ENCODE measurements around the gene SECISBP2L.

The SECISBP2L gene

DNA sequence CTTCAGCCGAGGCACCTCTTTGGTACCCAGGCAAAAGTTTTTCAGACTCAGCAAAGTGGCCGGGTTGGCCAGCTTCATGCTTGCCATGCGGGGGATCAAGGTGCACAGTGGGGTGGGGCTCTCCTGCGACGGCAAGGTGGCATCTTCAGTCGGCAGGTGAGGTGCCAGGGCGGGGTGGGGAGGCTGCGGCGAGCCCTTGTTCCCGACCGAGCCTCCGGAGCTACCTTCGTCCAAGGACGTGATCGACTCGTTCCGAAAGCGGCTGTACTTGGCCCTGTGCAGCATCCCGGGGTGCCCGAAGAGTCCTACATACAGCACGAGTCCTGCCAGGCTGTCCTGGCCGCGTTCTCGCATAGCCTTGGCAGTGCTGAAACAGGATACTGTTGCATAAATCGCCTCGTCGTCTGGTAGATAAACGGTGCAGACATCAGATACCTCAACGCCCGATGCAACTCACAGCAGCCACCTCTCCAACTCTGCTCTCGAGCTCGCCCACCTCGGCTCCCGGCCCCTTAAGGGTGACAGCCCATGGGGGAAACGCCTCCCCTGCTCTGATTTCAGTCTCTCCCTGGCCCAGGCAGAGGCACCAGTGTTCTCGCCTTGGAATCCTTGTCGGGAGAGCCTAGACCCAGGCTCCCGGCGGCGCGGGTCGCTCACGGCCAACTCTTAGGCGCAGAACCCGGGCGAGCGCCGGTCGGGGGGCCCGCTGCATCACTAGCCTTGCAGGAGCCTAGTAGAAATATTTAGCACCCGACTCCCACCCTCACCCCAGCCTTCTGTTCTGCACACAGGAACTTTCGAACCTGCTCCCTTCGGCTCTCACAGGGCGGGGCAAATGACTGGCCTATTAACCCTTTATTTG lies 83.4 kb downstream of the SECISBP2L start:
- DNase-seq, result no peak

DNA sequence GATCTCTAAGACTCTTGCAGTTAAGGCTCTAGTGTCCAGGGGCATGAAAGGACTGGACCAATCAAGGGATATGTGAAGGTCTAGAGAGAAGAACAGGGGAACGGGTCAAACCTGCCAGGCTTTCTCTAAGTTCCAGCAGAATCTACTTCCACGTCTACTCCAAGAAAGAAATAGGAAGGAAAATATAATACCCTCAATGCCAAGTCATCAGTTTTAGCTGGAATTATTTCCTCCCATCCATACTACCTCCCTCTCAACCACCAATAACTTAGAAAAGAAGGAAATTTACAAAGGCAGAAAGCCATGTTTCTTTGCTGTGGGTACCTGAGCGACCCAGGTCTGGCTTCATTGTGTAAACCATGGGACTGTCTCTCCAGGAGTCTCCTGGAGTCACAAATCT lies 90.3 kb downstream of the SECISBP2L start:
- DNase-seq, result no peak

DNA sequence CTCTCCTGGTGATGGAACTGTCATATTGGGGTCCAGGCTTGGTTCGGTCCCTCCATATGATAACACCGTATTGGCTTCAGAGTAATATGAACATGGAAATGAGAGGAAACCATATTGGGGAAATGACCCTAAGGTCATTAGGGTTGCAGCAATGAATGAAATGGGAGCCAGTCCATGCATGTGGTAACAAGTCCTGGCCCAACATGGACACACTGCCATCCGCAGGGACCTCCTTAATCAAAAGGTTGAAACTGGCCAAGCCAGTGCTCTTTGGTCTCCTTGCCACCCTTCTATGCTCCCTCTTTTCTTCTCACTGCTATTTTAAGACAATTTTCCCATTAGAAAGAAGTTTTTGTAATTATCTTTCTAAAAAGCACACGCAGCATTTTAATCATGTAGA lies 90.9 kb downstream of the SECISBP2L start:
- no peak for DNase-seq

DNA sequence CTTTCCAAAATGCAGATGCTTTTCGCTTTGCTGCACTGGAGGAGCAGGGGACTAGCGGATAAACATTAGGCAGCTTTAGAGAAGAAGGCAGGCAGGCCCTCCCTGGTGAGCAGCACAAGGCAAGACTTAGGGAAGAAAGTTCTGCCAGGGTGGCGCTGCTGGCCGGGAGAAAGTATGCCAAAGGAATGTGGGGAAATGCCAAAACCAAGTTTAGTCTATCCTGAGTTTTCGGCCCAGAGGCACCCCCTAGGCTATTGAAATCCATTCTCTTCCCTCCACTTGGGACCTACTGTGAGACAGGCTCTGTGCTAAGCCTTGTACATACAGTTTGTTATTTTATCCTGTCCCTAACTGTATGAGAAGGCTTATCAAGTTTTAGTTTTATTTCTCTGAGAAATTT lies 91.7 kb downstream of the SECISBP2L start:
- no peak for DNase-seq

DNA sequence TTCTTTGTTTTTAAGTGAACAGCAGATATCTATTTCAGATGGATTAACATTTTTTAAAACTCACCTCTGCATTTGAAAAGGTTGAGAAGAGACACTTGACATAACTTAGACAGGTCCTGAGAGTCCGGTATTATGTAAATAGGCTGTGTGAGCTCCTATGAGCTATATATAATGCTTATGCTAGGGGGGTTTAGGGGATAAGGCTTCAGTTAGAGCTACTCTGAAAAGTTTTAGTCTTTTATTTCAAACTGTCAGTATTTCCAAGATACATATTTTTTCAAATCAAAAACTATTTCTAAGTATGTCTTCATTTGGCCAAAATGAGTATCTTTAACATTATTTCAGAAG lies 99.4 kb downstream of the SECISBP2L start:
- DNase-seq, result no peak

DNA sequence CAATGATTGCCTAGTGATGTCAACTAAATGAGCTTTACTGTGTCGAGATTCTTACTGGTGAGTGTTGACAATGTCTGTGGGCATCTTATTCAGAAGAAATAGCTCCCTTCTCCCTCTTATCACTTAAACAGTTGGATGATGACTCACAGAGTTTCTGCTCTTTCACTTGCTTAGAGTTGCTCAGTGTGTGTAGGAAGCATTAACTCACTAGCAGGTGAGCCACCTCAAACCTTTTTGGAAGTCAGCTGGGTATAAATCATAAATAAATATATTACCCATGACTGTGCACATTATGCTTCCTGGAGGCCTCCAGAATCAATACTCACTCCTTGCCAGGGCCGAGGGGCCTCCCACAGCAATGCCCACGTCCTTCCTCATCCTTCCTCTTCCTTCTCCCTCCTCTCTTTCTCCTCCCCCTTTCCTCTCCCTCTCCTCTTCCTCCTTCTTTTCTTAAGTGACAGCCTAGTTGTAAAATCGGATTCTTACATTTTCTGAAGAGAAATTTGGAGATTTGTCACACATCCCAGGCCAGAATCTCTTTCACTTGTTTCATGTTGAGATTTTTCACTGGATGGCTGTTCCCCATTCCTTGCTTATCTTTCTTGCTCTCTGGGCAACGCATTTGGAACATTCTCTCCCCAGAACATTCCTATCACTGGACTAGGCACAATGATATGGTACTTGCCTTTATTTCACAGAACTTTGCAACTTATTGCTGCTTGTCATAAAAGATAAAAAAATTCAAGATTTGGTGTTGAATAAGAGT lies 100.0 kb downstream of the SECISBP2L start:
- DNase-seq, result no peak

DNA sequence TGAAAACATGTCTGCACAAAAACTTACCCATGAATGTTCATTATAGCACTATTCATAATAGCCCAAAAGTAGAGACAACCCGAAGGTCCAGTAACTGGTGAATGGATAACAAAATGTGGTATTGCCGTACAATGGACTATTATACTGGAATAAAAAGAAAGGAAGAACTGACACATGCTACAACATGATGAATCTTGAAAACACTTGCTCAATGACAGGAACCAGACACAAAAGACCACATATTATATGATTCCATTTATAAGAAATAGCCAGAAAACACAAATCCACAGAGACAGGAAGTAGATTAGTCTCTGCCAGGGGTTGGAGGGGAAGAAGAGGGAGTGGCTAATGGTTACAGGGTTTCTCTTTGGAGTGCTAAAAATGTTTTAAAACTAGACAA lies 100.9 kb downstream of the SECISBP2L start:
- DNase-seq, result no peak

DNA sequence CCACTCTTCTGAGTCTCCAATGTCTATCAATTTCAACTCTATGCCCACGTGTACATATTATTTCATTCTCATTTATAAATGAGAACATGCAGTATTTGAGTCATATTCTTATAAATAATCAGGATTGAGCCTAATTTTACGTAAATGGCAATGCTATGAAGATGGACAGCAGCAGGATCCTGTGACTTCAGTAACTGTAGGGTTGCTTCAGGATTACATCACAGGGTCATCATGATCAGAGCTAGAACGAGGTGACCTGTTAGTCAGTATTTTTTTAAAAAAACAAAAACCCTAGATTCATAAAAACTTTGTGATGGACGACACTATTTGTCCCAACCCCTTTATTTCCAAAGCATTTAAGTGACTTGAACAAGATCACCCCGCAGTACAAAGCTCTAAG lies 104.3 kb downstream of the SECISBP2L start:
- no peak for DNase-seq

DNA sequence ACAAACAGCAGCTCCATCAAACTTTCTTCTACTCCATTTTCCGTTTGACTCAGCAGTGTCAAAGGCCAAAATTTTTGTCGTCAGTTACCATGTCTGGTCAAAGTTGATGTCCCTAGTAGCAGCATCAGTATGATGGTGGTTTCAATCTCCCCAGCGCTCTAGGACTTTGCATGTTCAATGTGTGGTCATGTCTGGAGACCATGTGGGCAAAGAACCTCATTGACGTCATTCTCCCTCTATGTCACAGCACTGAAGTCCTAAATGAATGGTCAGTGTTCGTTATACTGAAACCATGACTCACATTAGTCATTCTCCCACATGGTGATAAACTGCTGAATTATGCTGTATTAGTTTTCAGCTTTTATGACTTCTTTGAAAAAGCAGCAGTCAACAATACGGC lies 105.7 kb downstream of the SECISBP2L start:
- no peak for DNase-seq

DNA sequence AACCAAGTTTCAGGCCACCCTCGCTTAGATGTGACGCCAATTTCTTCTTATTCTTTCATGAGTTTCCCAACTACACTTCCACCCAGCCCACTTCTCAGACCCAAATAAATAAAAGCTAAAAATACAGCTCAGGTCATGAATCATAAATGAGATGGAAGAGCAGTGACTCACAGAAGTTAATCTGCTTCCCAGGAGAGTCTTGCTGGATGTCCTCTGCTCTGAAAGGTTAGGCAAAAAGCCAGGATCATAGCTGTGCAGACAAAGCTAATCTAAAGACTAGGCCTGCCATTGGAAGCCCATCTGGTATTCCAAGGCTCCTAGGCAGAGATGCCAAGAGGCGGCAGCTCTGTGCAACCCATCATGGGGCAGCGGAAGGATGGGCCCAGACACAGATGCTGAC lies 106.6 kb downstream of the SECISBP2L start:
- no peak for DNase-seq
